Measurements from ENCODE around the gene XRCC6.
"Not testable (repeated sequence)": the region's sequence is repeated elsewhere in the genome, so short reads cannot be mapped to it uniquely, and the experiment has no call there.

XRCC6 gene

DNA sequence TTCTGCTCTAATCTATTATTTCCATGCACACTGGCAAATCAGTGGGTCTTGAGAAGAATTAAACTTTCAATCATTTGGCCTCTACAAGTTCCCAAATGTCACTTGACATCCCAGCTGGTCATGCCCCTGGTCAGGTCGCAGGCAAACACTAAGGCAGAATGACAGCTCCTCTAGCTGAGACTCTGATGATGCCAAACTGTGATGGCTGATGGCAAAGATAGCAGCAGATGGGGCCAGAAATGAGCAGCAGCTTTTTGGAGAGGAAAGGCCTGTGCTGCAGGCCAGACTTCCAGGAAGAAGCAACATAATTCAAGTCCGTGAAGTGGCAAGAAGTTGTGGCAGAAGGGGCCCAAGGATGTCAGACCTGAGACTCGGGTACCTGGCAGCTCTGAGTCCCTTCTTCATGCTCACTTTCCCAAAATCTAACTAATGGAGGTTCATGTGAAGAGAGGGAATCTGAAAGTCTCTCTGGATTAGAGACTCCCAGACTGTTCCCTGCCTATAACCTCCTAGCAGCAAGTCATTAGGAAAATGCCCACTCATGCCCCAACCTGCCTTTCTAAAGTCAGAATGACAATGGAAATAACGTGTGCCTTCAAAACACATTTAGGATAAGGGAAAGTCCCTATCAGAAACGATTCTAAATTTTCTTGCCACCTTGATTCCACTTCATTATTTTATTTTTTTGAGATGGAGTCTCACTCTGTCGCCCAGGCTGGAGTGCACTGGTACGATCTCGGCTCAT, 22.0 kb upstream of the XRCC6 start:
- DNase-seq: no peak

DNA sequence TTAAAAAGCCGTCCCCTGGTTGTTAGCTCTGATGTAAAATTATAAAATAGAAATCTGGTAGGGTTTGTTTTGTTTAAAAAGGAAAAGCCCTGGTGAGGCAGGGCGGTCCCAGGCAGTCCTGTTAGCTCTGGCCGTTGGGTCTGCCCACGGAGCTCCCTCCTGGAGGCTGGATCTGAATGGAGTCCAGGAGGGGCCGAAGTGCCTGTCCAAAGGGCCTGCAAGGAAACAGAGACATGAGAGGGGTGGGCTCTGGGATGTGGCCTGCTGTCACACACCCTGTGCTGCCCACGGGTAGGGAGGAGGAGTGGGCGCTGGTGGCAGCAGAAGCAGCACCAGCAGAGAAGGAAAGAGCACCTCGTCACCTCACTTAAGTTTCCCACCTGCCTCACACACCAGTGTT, 20.1 kb upstream of the XRCC6 start:
- no peak for DNase-seq

DNA sequence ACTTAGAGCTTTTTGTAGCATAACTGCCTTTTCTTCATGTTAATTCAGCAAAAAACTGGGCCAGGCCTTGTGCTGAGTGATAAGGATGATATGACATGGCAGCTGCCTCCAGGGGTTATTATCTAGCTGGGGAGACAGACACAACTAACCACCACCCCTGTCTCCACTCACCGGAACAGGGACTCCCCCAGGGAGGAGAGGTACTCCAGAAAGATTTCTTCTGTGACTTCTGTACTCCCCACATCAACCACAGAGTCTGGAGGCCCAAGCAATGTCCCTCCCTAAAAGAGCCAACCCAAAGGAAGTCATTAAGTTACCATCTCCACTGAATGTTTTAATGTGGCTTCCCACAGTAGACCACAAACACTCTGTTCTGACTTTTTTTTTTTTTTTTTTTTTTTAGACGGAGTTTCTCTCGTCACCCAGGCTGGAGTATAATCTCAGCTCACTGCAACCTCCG, 17.2 kb upstream of the XRCC6 start:
- peak; percentile 60 for DNase-seq

DNA sequence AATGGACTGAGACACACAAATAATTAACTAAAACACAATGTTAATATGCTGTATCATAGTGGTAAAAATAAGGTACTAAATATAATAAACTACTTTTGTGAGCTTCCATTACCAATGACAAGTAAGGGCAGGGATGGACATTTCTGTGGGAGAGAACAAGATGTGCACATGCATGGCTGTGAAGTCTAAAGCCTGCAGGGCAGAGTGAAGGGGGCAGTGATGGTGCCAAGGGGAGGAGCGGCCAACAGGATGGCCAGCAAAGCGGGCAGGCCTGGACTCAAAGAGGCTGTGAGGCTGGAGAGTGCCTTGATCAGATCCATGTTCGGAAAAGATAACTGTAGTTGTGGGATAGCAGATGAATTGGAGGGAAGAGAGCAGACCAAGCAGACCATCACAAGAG, 12.7 kb upstream of the XRCC6 start:
- no peak for DNase-seq

DNA sequence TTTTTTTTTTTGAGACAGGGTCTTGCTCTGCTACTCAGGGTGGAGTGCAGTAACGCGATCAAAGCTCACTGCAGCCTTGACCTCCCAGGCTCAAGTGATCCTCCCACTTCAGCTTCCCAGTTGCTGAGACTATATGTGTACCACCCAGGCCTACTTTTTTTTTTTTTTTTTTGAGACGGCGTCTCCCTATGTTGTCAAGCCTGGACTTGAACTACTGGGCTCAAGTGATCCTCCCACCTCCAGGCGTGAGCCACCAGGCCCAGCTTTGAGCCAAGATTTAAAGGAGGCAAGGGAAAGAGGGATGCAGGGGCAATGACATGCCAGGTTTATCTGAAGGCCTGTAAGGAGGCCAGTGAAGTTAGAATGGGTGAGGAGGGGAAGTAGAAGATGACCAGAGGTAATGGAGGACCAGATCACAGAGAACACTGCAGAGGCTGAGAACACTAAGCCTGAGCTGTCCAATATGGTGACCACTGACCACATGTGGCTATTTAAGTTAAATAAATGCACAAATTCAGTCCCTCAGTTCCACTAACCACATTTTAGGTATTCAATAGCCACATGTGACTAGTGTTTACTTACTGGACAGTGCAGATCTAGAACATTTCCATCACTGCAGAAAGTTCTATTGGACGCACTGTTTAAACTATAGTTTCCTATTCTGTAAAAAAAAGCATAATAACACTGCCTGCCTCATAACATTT, 8.3 kb upstream of the XRCC6 start:
- no peak for DNase-seq

DNA sequence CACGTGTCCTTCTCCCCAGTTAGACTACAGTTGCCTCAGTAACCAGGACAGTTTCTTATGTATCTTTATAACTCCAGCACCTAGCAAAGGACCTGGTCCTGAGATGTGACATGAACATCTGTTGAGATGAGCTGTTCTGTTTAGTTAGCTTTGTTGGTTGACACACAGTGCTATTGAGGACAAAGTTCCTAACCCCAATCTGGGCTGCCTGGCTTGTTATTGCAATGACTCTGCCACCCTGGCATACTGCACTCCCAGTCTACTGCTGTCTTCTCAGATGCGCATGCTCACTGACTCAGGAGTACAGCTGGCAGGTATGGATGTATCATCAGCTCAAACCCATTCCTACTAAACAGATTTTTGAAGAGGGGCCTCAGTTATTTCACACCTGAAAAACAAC, 7.6 kb upstream of the XRCC6 start:
- no peak for DNase-seq

DNA sequence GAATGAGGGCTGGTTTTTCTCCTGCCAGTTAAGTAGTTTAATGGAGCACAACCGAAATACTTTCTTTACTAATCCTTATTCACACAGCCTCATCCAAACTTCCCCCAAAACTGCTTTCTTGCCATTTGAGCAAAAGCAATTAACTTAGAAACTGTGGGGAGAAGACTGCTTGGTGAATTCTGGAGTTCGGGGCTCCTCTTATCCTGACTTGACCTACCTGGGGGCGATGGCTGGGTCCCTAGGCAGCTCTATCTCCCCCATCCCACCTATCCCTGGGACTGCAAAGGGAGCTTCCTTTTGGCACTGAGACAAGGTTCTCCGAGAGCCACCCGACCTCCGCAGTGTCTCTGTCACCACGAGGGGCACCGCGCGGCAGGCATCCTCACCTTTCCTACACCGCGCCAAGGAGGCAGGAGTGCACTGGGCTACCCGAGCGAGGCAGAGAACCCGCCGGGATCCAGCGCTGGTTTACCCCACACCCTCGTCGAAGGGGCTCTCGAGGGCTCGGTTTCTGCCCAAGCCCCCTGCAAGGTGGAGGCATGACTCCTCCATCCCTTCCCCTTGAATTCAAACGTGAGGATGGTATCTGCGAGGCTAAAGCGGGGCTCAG, 1.0 kb upstream of the XRCC6 start:
- peak; percentile 26 for DNase-seq

DNA sequence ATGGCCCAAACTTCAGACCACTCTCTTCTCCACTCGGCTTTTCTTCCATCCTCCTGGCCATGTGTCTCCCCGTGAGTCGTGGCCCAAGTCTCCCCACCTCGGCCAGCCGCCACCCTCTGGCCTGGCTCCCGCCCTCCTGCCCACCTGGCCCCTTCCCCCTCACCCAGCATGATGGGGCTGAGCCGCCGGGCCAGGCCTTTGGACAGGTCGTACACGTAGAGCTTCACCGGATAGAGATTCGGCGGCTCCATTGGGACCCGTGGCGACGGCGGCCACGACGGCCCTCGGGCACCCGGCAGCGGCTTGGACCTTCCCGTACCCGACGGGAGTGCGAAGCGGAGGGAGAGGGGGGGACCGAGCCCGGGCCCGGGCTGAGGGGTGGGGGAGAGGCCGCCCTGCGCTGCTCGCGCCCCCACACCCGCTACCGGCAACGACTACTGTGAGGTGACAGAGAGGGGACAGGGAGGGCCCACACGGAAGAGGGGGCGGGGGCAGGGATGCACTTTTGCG, 451 bp upstream of the XRCC6 start, which contains the start of gene DESI1:
Gene DESI1, minus strand, starts transcription at position 455 of the 510 bp plus-strand sequence. Its CDS starts 204 bp downstream, at position 251.
- no peak for DNase-seq

DNA sequence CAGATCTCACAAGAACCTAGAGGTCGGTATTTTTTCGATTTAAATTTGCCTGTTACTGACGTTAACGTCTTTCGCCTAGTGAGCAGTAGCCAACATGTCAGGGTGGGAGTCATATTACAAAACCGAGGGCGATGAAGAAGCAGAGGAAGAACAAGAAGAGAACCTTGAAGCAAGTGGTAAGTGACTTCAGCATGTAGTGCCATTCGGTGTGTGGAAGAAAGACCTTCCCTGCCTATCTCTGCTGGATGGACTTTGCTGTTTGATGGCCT, 750 bp downstream of the XRCC6 start:
- DNase-seq: no peak

DNA sequence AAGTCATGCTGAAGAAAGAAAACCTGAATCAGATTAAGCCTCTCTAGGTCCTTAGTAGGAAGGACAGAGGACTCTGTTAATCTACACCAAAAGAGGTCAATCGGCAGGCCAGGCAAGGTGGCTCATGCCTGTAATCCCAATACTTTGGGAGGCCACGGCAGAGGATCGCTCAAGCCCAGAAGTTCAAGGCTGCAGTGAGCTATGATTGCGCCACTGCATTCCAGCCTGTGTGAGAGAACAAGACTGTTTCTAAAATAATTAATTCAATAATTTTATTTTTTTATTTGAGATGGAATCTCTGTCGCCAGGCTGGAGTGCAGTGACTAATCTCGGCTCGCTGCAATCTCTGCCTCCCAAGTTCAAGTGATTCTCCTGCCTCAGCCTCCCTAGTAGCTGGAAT, 4.5 kb downstream of the XRCC6 start:
- no peak for DNase-seq

DNA sequence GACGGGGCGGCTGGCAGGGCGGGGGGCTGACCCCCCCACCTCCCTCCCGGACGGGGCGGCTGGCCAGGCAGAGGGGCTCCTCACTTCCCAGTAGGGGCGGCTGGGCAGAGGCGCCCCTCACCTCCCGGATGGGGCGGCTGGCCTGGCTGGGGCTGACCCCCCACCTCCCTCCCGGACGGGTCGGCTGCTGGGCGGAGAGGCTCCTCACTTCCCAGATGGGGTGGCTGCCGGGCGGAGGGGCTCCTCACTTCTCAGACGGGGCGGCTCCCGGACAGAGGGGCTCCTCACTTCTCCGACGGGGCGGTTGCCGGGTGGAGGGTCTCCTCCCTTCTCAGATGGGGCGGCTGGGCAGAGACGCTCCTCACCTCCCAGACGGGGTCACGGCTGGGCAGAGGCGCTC, 10.0 kb downstream of the XRCC6 start:
- DNase-seq: not testable (repeated sequence)

DNA sequence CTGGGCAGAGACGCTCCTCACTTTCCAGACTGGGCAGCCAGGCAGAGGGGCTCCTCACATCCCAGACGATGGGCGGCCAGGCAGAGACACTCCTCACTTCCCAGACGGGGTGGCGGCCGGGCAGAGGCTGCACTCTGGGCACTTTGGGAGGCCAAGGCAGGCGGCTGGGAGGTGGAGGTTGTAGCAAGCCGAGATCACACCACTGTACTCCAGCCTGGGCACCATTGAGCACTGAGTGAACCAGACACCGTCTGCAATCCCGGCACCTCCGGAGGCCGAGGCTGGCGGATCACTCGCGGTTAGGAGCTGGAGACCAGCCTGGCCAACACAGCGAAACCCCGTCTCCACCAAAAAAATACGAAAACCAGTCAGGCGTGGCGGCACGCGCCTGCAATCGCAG, 10.5 kb downstream of the XRCC6 start:
- DNase-seq: not testable (repeated sequence)

DNA sequence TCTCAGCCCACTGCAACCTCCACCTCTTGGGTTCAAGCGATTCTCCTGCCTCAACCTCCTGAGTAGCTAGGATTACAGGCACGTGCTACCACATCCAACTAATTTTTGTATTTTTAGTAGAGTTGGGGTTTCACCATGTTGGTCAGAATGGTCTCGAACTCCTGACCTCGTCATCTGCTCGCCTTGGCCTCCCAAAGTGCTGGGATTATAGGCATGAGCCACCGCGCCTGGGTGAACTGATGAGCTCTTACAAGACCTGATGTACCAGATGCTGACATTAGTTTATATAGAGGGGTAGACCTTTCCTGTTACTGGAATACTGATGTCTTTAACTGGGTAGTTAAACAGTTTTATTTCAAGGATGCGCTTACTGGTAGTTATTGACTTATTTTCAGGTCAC, 13.5 kb downstream of the XRCC6 start:
- DNase-seq: not testable (repeated sequence)

DNA sequence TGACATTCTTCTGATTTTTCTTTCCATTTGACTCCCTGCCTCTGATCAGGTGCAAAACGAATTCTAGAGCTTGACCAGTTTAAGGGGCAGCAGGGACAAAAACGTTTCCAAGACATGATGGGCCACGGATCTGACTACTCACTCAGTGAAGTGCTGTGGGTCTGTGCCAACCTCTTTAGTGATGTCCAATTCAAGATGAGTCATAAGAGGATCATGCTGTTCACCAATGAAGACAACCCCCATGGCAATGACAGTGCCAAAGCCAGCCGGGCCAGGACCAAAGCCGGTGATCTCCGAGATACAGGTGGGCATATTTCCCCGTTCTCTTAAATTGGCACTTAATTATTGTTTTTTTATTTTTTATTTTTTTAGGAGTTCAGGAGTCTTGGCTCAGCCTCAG, 15.4 kb downstream of the XRCC6 start:
- no peak for DNase-seq

DNA sequence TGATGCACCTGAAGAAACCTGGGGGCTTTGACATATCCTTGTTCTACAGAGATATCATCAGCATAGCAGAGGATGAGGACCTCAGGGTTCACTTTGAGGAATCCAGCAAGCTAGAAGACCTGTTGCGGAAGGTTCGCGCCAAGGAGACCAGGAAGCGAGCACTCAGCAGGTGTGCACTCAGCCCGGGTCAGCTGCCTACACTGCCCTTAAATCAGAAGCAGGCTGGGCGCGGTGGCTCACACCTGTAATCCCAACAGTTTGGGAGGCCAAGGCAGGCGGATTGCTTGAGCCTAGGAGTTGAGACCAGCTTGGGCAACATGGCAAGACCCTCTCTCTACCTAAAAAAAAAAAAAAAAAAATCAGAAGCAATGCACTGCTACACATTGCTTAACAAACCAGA, 16.5 kb downstream of the XRCC6 start:
- not testable (repeated sequence) for DNase-seq

DNA sequence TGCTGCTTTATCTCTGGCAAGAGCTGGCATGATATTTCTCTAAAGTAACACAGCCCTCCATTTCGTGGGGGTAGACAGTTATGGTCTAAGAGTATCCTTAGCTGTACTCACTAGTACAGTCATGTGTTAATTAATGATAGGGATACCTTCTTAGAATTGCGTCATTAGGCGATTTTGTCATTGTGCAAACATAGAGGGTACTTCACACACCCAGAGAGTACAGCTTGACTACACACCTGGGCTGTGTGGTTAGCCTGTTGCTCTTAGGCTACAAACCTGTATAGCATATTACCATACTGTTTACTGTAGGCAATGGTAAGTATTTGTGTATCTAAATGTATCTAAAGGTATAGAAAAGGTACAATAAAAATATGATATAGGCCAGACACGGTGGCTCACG, 17.0 kb downstream of the XRCC6 start:
- no peak for DNase-seq

DNA sequence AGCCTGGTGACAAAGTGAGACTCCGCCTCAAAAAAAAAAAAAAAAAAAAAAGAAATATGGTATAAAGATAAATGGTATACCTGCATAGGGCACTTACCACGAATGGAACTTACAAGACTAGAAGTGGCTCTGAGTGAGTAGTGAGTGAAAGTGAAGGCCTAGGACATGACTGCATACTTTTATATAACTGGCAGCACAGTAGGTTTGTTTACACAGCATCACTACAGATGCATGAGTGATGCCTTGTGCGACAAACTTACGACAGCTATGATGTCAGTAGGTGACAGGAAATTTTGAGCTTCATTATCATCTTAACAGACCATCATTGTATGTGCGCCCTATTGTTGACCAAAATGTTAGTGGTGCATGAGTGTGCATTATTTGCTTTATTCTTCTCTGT, 17.7 kb downstream of the XRCC6 start:
- DNase-seq: no peak

DNA sequence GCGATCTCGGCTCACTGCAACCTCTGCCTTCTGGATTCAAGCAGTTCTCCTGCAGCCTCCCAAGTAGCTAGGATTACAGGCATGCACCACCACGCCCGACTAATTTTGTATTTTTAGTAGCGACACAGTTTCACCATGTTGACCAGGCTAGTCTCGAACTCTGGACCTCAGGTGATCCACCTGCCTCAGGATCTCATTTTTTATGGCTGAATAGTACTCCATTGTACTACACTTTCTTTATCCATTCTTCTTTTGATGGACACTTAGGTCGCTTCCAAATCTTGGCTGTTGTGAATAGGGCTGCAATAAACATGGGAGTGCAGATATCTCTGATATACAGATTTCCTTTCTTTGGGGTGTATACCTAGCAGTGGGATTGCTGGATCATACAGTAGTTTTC, 20.8 kb downstream of the XRCC6 start:
- no peak for DNase-seq

DNA sequence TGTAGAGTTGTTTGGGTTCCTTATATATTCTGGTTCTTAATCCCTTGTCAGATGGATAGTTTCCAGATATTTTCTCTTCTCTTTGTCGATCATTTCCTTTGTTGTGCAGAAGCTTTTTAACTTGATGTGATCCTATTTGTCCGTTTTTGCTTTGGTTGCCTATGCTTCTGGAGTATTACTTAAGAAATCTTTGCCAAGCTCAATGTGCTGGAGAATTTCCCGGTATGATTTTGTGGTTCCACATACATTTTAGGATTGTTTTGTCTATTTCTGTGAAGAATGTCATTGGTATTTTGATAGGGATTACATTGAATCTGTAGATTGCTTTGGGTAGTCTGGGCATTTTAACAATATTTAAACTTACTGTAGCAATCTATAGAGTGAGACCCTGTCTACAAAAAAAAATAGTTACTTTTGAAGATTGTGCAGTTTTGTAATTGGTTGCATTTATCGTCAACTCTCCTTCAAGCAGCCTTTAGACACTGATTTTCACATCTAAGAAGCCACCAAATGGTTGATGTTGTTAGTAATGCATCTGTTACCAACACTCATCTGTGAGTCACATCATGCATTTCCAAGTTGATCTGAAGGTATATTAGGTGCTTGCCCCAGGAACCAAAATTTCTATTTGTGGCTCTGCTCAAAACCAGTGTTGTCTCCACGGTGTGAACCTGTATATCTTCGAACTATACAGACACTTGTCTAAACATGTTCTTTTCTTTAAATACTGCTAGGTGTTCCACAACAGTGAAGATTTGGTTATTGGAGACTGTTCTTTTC, 21.4 kb downstream of the XRCC6 start:
- DNase-seq: no peak

DNA sequence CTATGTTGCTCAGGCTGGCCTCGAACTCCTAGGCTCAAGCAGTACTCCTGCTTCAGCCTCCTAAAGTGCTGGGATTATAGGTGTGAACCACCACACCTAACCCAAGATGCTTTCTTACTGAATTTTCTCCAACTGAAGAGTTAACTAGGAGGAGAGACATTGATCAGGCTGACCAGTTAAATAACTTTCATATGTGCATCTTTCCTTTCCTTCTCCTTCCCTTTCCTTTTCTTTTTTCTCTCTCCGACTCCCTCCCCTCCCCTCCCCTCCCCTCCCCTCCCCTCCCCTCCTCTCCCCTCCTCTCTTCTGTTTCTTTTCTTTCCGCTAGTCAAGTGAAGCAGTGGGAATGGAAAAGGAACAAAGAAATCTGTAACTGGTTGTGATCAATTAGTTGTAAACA, 26.7 kb downstream of the XRCC6 start:
- DNase-seq: no peak

DNA sequence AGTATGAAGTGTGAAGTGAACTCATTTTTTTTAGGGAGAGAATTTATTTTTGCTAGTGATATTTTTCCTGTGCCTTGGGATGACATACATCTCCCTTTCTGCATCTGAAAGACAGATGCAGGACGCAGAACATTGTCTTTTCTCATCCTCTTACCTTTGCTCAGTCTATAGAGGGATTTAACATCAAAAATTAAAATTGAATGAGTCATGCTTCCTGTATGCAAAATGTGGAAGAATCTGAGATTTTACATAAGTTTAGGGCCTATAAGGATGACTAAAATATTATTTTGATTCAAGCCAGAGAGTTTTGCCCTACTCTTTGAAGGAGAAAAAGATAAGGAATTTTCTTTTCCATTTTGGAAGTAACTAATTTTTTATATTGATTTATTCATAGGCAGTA, 27.3 kb downstream of the XRCC6 start:
- no peak for DNase-seq

DNA sequence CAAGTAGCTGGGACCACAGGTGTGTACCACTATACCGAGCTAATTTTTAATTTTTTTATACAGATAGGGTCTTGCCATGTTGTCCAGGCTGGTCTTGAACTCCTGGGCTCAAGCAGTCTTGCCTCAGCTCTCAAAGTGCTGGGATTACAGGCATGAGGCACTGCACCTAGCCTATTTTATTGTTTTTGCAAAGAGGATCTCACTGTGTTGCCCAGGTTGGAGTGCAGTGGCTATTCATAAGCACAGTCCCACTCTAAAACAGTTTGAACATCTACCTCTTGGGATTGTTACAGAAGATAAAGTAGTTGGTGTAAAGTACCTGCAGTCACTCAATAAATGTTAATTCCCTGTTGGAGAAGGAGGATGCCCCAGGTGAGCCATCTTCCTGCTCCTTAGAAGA, 29.1 kb downstream of the XRCC6 start:
- DNase-seq: no peak

DNA sequence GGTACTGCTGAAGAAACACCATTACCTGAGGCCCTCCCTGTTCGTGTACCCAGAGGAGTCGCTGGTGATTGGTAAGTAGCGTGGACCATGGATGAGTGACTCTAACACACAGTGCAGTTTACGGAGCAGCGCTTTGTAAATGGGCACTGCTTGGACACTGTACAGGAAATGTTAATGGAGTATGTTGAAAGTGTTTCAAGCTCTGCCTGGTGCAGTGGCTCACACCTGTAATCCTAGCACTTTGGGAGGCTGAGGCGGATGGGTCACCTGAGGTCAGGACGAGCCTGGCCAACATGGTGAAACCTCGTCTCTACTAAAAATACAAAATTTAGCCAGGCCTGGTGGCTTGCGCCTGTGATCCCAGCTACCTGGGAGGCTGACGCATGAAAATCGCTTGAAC, 29.7 kb downstream of the XRCC6 start:
- no peak for DNase-seq
